GM13977 (cell line): Measurements from ENCODE around the gene PLAAT5.
"Not testable (repeated sequence)": the region's sequence is repeated elsewhere in the genome, so short reads cannot be mapped to it uniquely, and the experiment has no call there.

Source experiments
- DNase-seq: peaks from one replicate; pipeline ENCODE4 v3.0.0; 2012; ENCODE audit warnings: low spot score
- CTCF ChIP-seq: IDR thresholded peaks from 2 replicates; pipeline ENCODE4 v1.5.1; 2012; ENCODE audit warnings: mild to moderate bottlenecking, control low read depth; ENCODE audit not compliant: insufficient read depth; ENCODE audit errors: extremely low read depth, missing control alignments
- in situ Hi-C: fragments of 300-500 bp; cut with MboI; formaldehyde crosslinking; loops from one replicate; pipeline ENCODE4 v1.12.0; 2022; ENCODE audit warnings: low sequenced_read_pairs, low pct_unique_long_range_greater_than_20kb, mixed read lengths, inconsistent platforms; ENCODE audit not compliant: unreplicated experiment

The PLAAT5 gene

GRCh38 chr11:63532799-63533475 is 42.0 kb upstream of the PLAAT5 start:
- DNase-seq, result no peak
- TF ChIP-seq CTCF, result no peak
- in situ Hi-C loops, result no loop called here

GRCh38 chr11:63532117-63532516 is 41.1 kb upstream of the PLAAT5 start:
- TF ChIP-seq CTCF, result no peak
- no peak for DNase-seq
- in situ Hi-C loops, result no loop called here

- in situ Hi-C loops, result not testable (repeated sequence)
- DNase-seq, result peak; percentile 23
These were observed 40.3 kb upstream of the PLAAT5 start for GRCh38 chr11:63531074-63531792.

- no peak for DNase-seq
- in situ Hi-C loops, result no loop called here
- no peak for TF ChIP-seq CTCF
These were observed 39.1 kb upstream of the PLAAT5 start for GRCh38 chr11:63530021-63530420.

GRCh38 chr11:63529373-63529772 is 38.4 kb upstream of the PLAAT5 start:
- DNase-seq, in situ Hi-C loops: not testable (repeated sequence)

GRCh38 chr11:63528729-63529278 is 37.8 kb upstream of the PLAAT5 start:
- DNase-seq, in situ Hi-C loops: not testable (repeated sequence)

- in situ Hi-C loops, result not testable (repeated sequence)
These were observed 37.2 kb upstream of the PLAAT5 start for GRCh38 chr11:63528156-63528555.

GRCh38 chr11:63527667-63528066 is 36.7 kb upstream of the PLAAT5 start:
- no peak for TF ChIP-seq CTCF
- no peak for DNase-seq
- in situ Hi-C loops, result no loop called here

More at GRCh38 chr11:63528156-63528555, 37.2 kb upstream of the PLAAT5 start:
- DNase-seq, result not testable (repeated sequence)
